ENCODE measurements around the gene RAI1. TPM values are rescaled to one million over a fixed set of nuclear protein-coding genes. Genes with fewer than 3 reads are reported as not detected.
A peak's percentile ranks its signal among the peaks of the same experiment; 100 is the strongest.

The RAI1 gene
- total and polyA plus RNA-seq, 2 of the 13 experiments (the other 11 are each of a cell fraction or from before 2014, with no cell fraction given), result 3.4 to 5.2 TPM

DNA sequence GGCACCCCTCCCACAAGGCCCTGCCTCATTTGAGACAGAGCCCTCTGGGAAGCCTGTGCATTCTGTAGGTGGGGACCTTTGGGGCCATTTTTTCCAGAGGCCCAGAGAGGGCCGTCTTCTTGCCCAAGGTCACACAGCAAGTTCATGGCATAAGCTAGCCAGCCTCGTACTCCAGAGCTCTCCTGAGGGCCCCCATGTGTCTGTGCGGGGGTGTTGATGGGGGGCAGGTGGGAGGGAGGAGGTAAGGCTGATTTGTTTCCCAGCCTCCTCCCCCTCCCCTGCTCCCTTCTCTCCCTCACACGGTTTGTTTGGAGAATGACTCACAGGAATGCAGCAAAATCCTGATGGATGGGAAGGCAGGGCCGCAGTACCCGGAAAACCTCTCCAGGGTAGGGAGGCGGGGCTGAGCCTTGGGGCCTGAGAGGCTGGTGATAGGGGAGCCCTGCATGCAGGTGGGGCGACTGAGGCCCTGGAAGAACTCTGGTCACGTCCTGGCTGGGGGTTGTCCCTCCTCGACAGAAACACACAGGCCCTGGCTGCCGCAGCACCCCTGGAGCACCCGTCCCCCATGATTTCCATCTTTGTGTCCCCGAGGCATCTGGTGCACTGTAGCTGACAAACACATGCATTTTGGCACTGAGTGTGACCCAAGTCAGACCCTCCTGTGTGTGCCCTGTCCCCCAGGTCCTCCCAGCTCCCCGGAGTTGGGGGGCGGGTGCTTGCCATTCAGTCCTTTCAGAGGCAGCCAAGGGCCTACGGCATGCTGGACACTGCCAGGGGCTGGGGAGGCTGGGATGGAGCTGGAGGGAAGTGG is 29.7 kb downstream of the RAI1 start (continued):
- TF ChIP-seq MIER2 (CRISPR knock-in tag; IDR thresholded peaks at IDR 0.05) (no peak), KLF9 (CRISPR knock-in tag; IDR thresholded peaks at IDR 0.05; ENCODE audit: low read depth) (no peak), ZNF205 (CRISPR knock-in tag; IDR thresholded peaks at IDR 0.05) (peak; percentile 52; the same call in 1 of the 2 replicates), CENPX (CRISPR knock-in tag; IDR thresholded peaks at IDR 0.05) (no peak), ZSCAN21 (CRISPR knock-in tag; IDR thresholded peaks at IDR 0.05; ENCODE audit: borderline replicate concordance) (no peak), GATA4 (IDR thresholded peaks at IDR 0.05; ENCODE audit: borderline replicate concordance, low read depth) (no peak), TBX2 (CRISPR knock-in tag; IDR thresholded peaks at IDR 0.05; ENCODE audit: borderline replicate concordance) (peak; percentile 62; the same call in 1 of the 2 replicates), ZNF253 (CRISPR knock-in tag; IDR thresholded peaks at IDR 0.05; ENCODE audit: borderline replicate concordance) (no peak), POGZ (CRISPR knock-in tag; IDR thresholded peaks at IDR 0.05) (no peak), ZFP36 (IDR thresholded peaks at IDR 0.05; ENCODE audit: borderline replicate concordance, low read depth, low read length, partially characterized antibody) (peak; percentile 74), ZNF367 (CRISPR knock-in tag; IDR thresholded peaks at IDR 0.05; ENCODE audit: borderline replicate concordance) (no peak), ZFP1 (CRISPR knock-in tag; IDR thresholded peaks at IDR 0.05) (0 out of 2 replicates have a peak, but pooled peaks have one; percentile 60), ZNF891 (CRISPR knock-in tag; IDR thresholded peaks at IDR 0.05) (no peak), ZBTB7B (CRISPR knock-in tag; IDR thresholded peaks at IDR 0.05) (0 out of 2 replicates have a peak, but pooled peaks have one; percentile 18), SIX4 (CRISPR knock-in tag; IDR thresholded peaks at IDR 0.05) (peak; percentile 58), ZNF10 (CRISPR knock-in tag; IDR thresholded peaks at IDR 0.05; ENCODE audit: borderline replicate concordance, low read depth) (no peak), LCORL (IDR thresholded peaks at IDR 0.05) (no peak), LCORL (CRISPR knock-in tag; IDR thresholded peaks at IDR 0.05) (peak; percentile 99)
- TF ChIP-seq, protein P1, sequence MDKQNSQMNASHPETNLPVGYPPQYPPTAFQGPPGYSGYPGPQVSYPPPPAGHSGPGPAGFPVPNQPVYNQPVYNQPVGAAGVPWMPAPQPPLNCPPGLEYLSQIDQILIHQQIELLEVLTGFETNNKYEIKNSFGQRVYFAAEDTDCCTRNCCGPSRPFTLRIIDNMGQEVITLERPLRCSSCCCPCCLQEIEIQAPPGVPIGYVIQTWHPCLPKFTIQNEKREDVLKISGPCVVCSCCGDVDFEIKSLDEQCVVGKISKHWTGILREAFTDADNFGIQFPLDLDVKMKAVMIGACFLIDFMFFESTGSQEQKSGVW (CRISPR knock-in tag; IDR thresholded peaks at IDR 0.05; ENCODE audit: borderline replicate concordance), result no peak
- TF ChIP-seq, protein P2, sequence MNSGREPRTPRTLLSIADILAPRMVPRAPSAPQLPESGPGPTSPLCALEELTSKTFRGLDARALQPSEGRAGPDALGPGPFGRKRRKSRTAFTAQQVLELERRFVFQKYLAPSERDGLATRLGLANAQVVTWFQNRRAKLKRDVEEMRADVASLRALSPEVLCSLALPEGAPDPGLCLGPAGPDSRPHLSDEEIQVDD (CRISPR knock-in tag; IDR thresholded peaks at IDR 0.05; ENCODE audit: borderline replicate concordance), result no peak
- TF ChIP-seq, protein P3, sequence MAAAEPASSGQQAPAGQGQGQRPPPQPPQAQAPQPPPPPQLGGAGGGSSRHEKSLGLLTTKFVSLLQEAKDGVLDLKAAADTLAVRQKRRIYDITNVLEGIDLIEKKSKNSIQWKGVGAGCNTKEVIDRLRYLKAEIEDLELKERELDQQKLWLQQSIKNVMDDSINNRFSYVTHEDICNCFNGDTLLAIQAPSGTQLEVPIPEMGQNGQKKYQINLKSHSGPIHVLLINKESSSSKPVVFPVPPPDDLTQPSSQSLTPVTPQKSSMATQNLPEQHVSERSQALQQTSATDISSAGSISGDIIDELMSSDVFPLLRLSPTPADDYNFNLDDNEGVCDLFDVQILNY (CRISPR knock-in tag; conservative IDR thresholded peaks at IDR 0.05), result no peak
- TF ChIP-seq, protein P4, sequence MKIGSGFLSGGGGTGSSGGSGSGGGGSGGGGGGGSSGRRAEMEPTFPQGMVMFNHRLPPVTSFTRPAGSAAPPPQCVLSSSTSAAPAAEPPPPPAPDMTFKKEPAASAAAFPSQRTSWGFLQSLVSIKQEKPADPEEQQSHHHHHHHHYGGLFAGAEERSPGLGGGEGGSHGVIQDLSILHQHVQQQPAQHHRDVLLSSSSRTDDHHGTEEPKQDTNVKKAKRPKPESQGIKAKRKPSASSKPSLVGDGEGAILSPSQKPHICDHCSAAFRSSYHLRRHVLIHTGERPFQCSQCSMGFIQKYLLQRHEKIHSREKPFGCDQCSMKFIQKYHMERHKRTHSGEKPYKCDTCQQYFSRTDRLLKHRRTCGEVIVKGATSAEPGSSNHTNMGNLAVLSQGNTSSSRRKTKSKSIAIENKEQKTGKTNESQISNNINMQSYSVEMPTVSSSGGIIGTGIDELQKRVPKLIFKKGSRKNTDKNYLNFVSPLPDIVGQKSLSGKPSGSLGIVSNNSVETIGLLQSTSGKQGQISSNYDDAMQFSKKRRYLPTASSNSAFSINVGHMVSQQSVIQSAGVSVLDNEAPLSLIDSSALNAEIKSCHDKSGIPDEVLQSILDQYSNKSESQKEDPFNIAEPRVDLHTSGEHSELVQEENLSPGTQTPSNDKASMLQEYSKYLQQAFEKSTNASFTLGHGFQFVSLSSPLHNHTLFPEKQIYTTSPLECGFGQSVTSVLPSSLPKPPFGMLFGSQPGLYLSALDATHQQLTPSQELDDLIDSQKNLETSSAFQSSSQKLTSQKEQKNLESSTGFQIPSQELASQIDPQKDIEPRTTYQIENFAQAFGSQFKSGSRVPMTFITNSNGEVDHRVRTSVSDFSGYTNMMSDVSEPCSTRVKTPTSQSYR (CRISPR knock-in tag; IDR thresholded peaks at IDR 0.05; ENCODE audit: borderline replicate concordance), result peak; percentile 89
- TF ChIP-seq, protein P5, sequence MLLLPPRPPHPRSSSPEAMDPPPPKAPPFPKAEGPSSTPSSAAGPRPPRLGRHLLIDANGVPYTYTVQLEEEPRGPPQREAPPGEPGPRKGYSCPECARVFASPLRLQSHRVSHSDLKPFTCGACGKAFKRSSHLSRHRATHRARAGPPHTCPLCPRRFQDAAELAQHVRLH (CRISPR knock-in tag; IDR thresholded peaks at IDR 0.05; ENCODE audit: borderline replicate concordance, low read depth), result no peak

All from HepG2 (cell line).